Measurements from ENCODE around the gene NME3. TPM values are rescaled to one million over a fixed set of nuclear protein-coding genes. Genes with fewer than 3 reads are reported as not detected.
A peak's percentile ranks its signal among the peaks of the same experiment; 100 is the strongest.

NME3 gene
- total and polyA plus RNA-seq, 9 of the 15 experiments (the other 6 are each of a cell fraction or from before 2014, with no cell fraction given), result 0.68 to 76.3 (median 11.5) TPM

- WGBS (ENCODE audit: insufficient coverage, low coverage, missing lambda C conversion rate), result 89% methylated on average over 15 of the region's 19 CpGs
- TF ChIP-seq RBFOX2 (IDR thresholded peaks at IDR 0.05; ENCODE audit: low read depth, low read length), result 0 out of 2 replicates have a peak, but pooled peaks have one; percentile 10
- TF ChIP-seq CBX2 (IDR thresholded peaks at IDR 0.05; ENCODE audit: insufficient read depth, low read length, poor library complexity, severe bottlenecking), result no peak
- Histone ChIP-seq H3K9me3 (replicated peaks; ENCODE audit: control insufficient read depth, insufficient read depth, low read depth, low read length) (no peaks in the 10 kb centered on the region), H3K27me3 (ENCODE audit: control insufficient read depth in 2 of 2, insufficient read depth in 2 of 2, low read length in 2 of 2) (no peaks in the 10 kb centered on the region), H2AFZ (ENCODE audit: low read depth, low read length) (no peak overlapping the region), H4K20me1 (replicated peaks; ENCODE audit: control insufficient read depth, insufficient read depth, low read length) (no peaks in the 10 kb centered on the region; the same call in 1 of the 2 replicates), H3K4me1 (replicated peaks in 1 of 2; ENCODE audit: control insufficient read depth in 2 of 2, insufficient read depth in 2 of 2, low read length in 2 of 2) (peaks cover 2 to 82% of the 10 kb centered on the region in 2 experiments; a peak in 3 of 5 replicates), H3K27ac (ENCODE audit: extremely low read depth, low read depth, low read length) (no peak overlapping the region), H3K9ac (ENCODE audit: insufficient read depth in 1 of 2, low read depth in 2 of 2, low read length in 2 of 2) (no peak overlapping the region; a peak in 1 of 4 replicates), H3K4me2 (ENCODE audit: insufficient read depth, low read length) (no peak overlapping the region), H3K4me3 (no peak overlapping the region), H3K36me3 (ENCODE audit: control insufficient read depth, insufficient read depth, low read length) (peaks cover 59% of the 10 kb centered on the region; the same call in 1 of the 3 replicates), H3K9me1 (ENCODE audit: control insufficient read depth, insufficient read depth, low read length) (no peaks in the 10 kb centered on the region), H3K79me2 (ENCODE audit: control insufficient read depth, insufficient read depth, low read length) (peaks cover 36% of the 10 kb centered on the region)
- ChIA-PET POLR2A (interaction anchor here (0.6 kb wide), 1 partner anchor 16 kb away, joined by 3 read pairs; the partner anchor contains the start of genes EME2 and MRPS34), CTCF (ENCODE audit: low intra/inter-chr PET ratio) (no interaction called here)
- DNase-seq (ENCODE audit: extremely low read depth in 1 of 4, low spot score in 3 of 4) (no peak), FAIRE-seq (no peak), ATAC-seq (no peak)
- in situ Hi-C loops (cut with MboI), result no loop called here
- no TSS peak for BruUV-seq (replicated peaks)
- intact Hi-C loops (cut with micrococcal nuclease), result no loop called here
These were observed 17.4 kb upstream of the NME3 start for GRCh38 chr16:1788708-1789100.

- no peaks in the 10 kb centered on the region for H3K9me1 ChIP-seq (ENCODE audit: control insufficient read depth, insufficient read depth, low read length)
- peaks cover 40% of the 10 kb centered on the region for H3K79me2 ChIP-seq (ENCODE audit: control insufficient read depth, insufficient read depth, low read length)
- no peak for DNase-seq (ENCODE audit: extremely low read depth in 1 of 4, low spot score in 3 of 4)
- H2AFZ ChIP-seq (ENCODE audit: low read depth, low read length), result no peak overlapping the region
- H3K9ac ChIP-seq (ENCODE audit: insufficient read depth in 1 of 2, low read depth in 2 of 2, low read length in 2 of 2), result no peak overlapping the region; a peak in 1 of 4 replicates
- POLR2A ChIA-PET, result interaction anchor here (0.6 kb wide), 1 partner anchor 16 kb away, joined by 3 read pairs; the partner anchor contains the start of genes EME2 and MRPS34
- H3K27me3 ChIP-seq (ENCODE audit: control insufficient read depth in 2 of 2, insufficient read depth in 2 of 2, low read length in 2 of 2), result no peaks in the 10 kb centered on the region
- no peaks in the 10 kb centered on the region for H3K9me3 ChIP-seq (replicated peaks; ENCODE audit: control insufficient read depth, insufficient read depth, low read depth, low read length)
- intact Hi-C loops (cut with micrococcal nuclease) (no loop called here), in situ Hi-C loops (cut with MboI) (no loop called here)
- CTCF ChIA-PET (ENCODE audit: low intra/inter-chr PET ratio), result interaction anchor here (0.6 kb wide), 1 partner anchor 549 kb away, joined by 3 read pairs; no protein-coding TSS in a partner anchor
- no TSS peak for BruUV-seq (replicated peaks)
- FAIRE-seq, result no peak
- H3K36me3 ChIP-seq (ENCODE audit: control insufficient read depth, insufficient read depth, low read length), result peaks cover 59% of the 10 kb centered on the region; the same call in 1 of the 3 replicates
- H4K20me1 ChIP-seq (replicated peaks; ENCODE audit: control insufficient read depth, insufficient read depth, low read length), result no peaks in the 10 kb centered on the region; the same call in 1 of the 2 replicates
- 97% methylated on average over 22 of the region's 38 CpGs for WGBS (ENCODE audit: insufficient coverage, low coverage, missing lambda C conversion rate)
- no peak for ATAC-seq
- H3K27ac ChIP-seq (ENCODE audit: extremely low read depth, low read depth, low read length), result no peak overlapping the region
- H3K4me2 ChIP-seq (ENCODE audit: insufficient read depth, low read length), result no peak overlapping the region
- no peak overlapping the region for H3K4me3 ChIP-seq
- 0 out of 2 replicates have a peak, but pooled peaks have one; percentile 16 for TF ChIP-seq RBFOX2 (IDR thresholded peaks at IDR 0.05; ENCODE audit: low read depth, low read length)
- no peak for TF ChIP-seq FIP1L1 (IDR thresholded peaks at IDR 0.05; ENCODE audit: low read depth, low read length, poor library complexity, severe bottlenecking)
- peaks cover 2 to 82% of the 10 kb centered on the region in 2 experiments; a peak in 3 of 5 replicates for H3K4me1 ChIP-seq (replicated peaks in 1 of 2; ENCODE audit: control insufficient read depth in 2 of 2, insufficient read depth in 2 of 2, low read length in 2 of 2)
These were observed 16.9 kb upstream of the NME3 start for GRCh38 chr16:1788095-1788707.
